Measurements from ENCODE around the gene RHOU.

The RHOU gene

GRCh38 chr1:228740543-228741317 is 5.5 kb downstream of the RHOU start:
- no peak overlapping the region for H3K4me3 ChIP-seq (ENCODE audit: low read depth, low read length)
- no peaks in the 10 kb centered on the region for H3K9me3 ChIP-seq (ENCODE audit: control insufficient read depth, low read length)
- no peak for TF ChIP-seq CTCF (IDR thresholded peaks at IDR 0.05)
- H3K36me3 ChIP-seq (ENCODE audit: control insufficient read depth, insufficient read depth, low read length) = no peaks in the 10 kb centered on the region
- H3K79me2 ChIP-seq = no peaks in the 10 kb centered on the region
- H3K27ac ChIP-seq = no peak overlapping the region
- H3K4me1 ChIP-seq = peaks cover 17% of the 10 kb centered on the region
- H3K27me3 ChIP-seq (ENCODE audit: control insufficient read depth, insufficient read depth, low read length) = no peaks in the 10 kb centered on the region
- H2AFZ ChIP-seq = no peak overlapping the region
- no peak overlapping the region for H3K9ac ChIP-seq
- no peak overlapping the region for H3K4me2 ChIP-seq (ENCODE audit: low read length)

- H3K36me3 ChIP-seq (ENCODE audit: control insufficient read depth, insufficient read depth, low read length) = no peaks in the 10 kb centered on the region
- no peak overlapping the region for H2AFZ ChIP-seq
- no peak overlapping the region for H3K4me3 ChIP-seq (ENCODE audit: low read depth, low read length)
- no peaks in the 10 kb centered on the region for H3K9me3 ChIP-seq (ENCODE audit: control insufficient read depth, low read length)
- H3K4me2 ChIP-seq (ENCODE audit: low read length) = no peak overlapping the region
- H3K27ac ChIP-seq = no peak overlapping the region
- H3K4me1 ChIP-seq = peaks cover 17% of the 10 kb centered on the region
- H3K27me3 ChIP-seq (ENCODE audit: control insufficient read depth, insufficient read depth, low read length) = no peaks in the 10 kb centered on the region
- TF ChIP-seq CTCF (IDR thresholded peaks at IDR 0.05) = no peak
- no peak overlapping the region for H3K9ac ChIP-seq
- no peaks in the 10 kb centered on the region for H3K79me2 ChIP-seq
These were observed 7.1 kb downstream of the RHOU start for GRCh38 chr1:228742281-228742860.

GRCh38 chr1:228743405-228743804 is 8.1 kb downstream of the RHOU start:
- Histone ChIP-seq H3K4me1 (peaks cover 11% of the 10 kb centered on the region), H3K36me3 (ENCODE audit: control insufficient read depth, insufficient read depth, low read length) (no peaks in the 10 kb centered on the region), H3K9ac (no peak overlapping the region), H3K4me2 (ENCODE audit: low read length) (no peak overlapping the region), H3K4me3 (ENCODE audit: low read depth, low read length) (no peak overlapping the region), H3K27ac (no peak overlapping the region), H2AFZ (no peak overlapping the region), H3K79me2 (no peaks in the 10 kb centered on the region), H3K9me3 (ENCODE audit: control insufficient read depth, low read length) (no peaks in the 10 kb centered on the region), H3K27me3 (ENCODE audit: control insufficient read depth, insufficient read depth, low read length) (no peaks in the 10 kb centered on the region)
- no peak for TF ChIP-seq CTCF (IDR thresholded peaks at IDR 0.05)

GRCh38 chr1:228744356-228744755 is 9.1 kb downstream of the RHOU start:
- Histone ChIP-seq H3K27ac (no peak overlapping the region), H3K9ac (no peak overlapping the region)

More at GRCh38 chr1:228744356-228744755, 9.1 kb downstream of the RHOU start:
- H3K4me1 ChIP-seq = peaks cover 11% of the 10 kb centered on the region
- H3K9me3 ChIP-seq (ENCODE audit: control insufficient read depth, low read length) = no peaks in the 10 kb centered on the region
- H3K4me2 ChIP-seq (ENCODE audit: low read length) = no peak overlapping the region
- H2AFZ ChIP-seq = no peak overlapping the region
- H3K27me3 ChIP-seq (ENCODE audit: control insufficient read depth, insufficient read depth, low read length) = no peaks in the 10 kb centered on the region
- no peak overlapping the region for H3K4me3 ChIP-seq (ENCODE audit: low read depth, low read length)
- no peaks in the 10 kb centered on the region for H3K36me3 ChIP-seq (ENCODE audit: control insufficient read depth, insufficient read depth, low read length)
- no peak for TF ChIP-seq CTCF (IDR thresholded peaks at IDR 0.05)
- no peaks in the 10 kb centered on the region for H3K79me2 ChIP-seq
